NB4 (cell line): ENCODE results near the gene CDON.

Source experiments
- DNase-seq: peaks from one replicate; pipeline ENCODE4 v3.0.0; 2010; ENCODE audit warnings: low read depth
- H3K4me3 ChIP-seq: one replicate; pipeline ENCODE4 v1.5.1; 2011; ENCODE audit warnings: mild to moderate bottlenecking, low read depth, low read length, moderate library complexity
- CTCF ChIP-seq: IDR thresholded peaks from one replicate; pipeline ENCODE4 v1.5.1; 2012; ENCODE audit warnings: low read depth, low read length
- MAX ChIP-seq: IDR thresholded peaks from 2 replicates; pipeline ENCODE4 v1.6.1; 2011; ENCODE audit warnings: low read depth, low read length
- MYC ChIP-seq: IDR thresholded peaks from 2 replicates; pipeline ENCODE4 v1.6.1; 2011; ENCODE audit warnings: low read depth, low read length
- POLR2A ChIP-seq: IDR thresholded peaks from 2 replicates; pipeline ENCODE4 v1.6.1; 2011; ENCODE audit warnings: mild to moderate bottlenecking; ENCODE audit not compliant: insufficient read length; ENCODE audit errors: extremely low read depth

CDON gene

GRCh38 chr11:126100716-126101115, 38.0 kb upstream of the CDON start:
- DNase-seq: no peak
- no peak overlapping the region for H3K4me3 ChIP-seq
- TF ChIP-seq MYC (no peak), POLR2A (no peak), MAX (no peak), CTCF (no peak)

DNA sequence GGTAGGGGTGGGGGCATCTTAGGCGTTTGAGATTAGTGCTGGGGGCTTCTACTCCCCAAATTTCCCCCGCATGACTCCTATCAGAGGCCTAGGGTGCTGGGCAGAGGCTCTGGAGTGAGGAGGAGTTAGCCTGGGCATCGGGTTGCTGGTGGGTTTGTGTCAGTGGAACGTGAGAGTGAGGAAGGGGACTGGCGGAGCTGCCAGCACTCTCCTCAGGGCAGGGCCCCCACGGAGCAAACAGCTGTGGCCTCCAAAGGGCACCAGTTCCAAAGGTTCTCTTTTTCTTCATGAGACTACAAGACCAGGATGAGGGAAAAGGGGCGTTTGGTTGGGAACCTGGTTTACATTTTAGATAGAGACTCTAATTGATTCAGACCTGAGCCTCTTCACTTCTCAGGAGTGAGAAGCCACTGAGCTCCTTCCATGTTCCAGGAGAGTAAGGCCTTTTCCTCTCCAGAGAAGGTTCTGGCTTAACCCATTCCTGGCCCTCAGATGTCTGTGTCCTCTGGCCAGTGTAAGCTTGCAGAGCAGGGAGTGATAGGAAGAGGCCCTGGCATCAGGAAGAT, 35.6 kb upstream of the CDON start:
- DNase-seq: no peak
- TF ChIP-seq MYC: no peak
- TF ChIP-seq CTCF: no peak
- TF ChIP-seq MAX: no peak
- TF ChIP-seq POLR2A: no peak
- no peak overlapping the region for H3K4me3 ChIP-seq

DNA sequence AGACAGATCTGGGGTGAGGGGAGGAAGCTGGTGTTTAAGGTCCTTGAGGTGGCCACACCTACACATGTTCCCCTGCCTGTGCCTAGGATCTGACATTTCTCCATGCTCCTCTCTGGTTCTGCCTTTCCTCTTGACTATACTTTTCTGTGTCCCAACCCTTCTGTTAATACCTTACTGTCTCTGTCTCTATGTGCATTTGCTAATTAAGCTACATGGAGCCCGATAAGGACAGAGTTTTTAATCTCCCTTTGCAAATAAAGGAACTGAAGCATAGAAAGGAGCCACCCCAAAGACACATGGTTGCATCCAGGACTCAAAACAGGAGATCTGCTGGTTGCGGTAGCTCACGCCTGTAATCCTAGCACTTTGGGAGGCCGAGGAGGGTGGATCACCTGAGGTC, 33.1 kb upstream of the CDON start:
- no peak overlapping the region for H3K4me3 ChIP-seq
- TF ChIP-seq MAX: no peak
- no peak for DNase-seq

DNA sequence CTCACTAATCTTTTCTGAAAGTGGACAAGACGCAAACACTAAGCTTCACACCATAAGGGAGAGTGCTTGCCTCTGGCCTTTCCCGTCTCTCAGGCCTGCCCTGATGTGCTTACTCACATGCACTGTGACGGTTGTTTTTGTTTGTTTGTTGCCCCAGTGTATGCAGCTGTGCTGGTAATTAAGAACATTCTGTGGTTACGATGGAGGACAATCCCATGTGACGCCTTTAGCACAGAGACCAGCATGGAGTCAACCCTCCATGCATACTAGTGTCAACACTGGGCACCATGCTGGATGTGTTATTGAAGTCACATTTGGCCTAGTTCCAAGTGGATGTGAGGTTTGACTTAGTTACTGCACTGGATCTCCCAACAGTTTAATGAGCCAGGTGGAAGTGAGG, 27.8 kb upstream of the CDON start:
- no peak for TF ChIP-seq MYC
- TF ChIP-seq POLR2A: no peak
- no peak for TF ChIP-seq CTCF
- no peak for TF ChIP-seq MAX
- H3K4me3 ChIP-seq: no peak overlapping the region
- no peak for DNase-seq

DNA sequence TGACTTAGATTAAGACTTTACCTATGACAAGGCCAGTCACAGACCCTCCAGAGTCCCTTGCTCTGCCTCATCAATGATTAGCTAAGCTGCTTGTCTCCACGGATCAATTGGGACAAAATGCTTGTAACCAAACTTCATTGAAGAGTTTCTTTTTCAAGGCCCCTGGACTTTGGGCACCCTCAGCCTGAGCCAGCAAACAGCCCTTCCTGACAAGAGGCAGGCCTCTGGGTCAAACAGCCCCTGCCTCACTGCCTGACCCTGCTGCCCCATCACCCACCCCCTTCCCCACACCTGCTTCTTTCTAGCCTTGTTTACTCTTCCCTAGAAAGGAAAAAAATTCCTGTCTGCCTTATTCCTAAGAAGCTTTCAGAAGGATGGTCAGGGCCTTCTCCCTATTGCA, 26.3 kb upstream of the CDON start:
- DNase-seq: no peak
- no peak overlapping the region for H3K4me3 ChIP-seq
- no peak for TF ChIP-seq MAX
- TF ChIP-seq MYC: no peak
- no peak for TF ChIP-seq CTCF
- TF ChIP-seq POLR2A: no peak

GRCh38 chr11:126086248-126086647, 23.6 kb upstream of the CDON start:
- no peak for DNase-seq
- TF ChIP-seq MYC (no peak), POLR2A (no peak), MAX (no peak), CTCF (no peak)
- no peak overlapping the region for H3K4me3 ChIP-seq
